Astrocyte (in vitro differentiated cells and primary cell): ENCODE results near the gene PDGFRB. TPM values are rescaled to one million over a fixed set of nuclear protein-coding genes. Genes with fewer than 3 reads are reported as not detected.

Experiments
- DNase-seq: peaks from one replicate; pipeline ENCODE4 v3.0.0-alpha.2; 2010; ENCODE audit warnings: low read depth
- FAIRE-seq: peaks from 2 replicates; lab custom pipeline; 2011; peaks lifted over from hg19 to GRCh38; lab: Jason Lieb, UNC
- H2AFZ ChIP-seq: 2 replicates; pipeline ENCODE4 v1.6.0; 2012; ENCODE audit warnings: low read depth, low read length, inconsistent platforms
- H3K27ac ChIP-seq: 2 replicates; pipeline ENCODE4 v1.5.1; 2011; ENCODE audit warnings: low read depth, low read length, inconsistent platforms
- H3K27me3 ChIP-seq: 2 replicates; pipeline ENCODE4 v1.6.0; 2011; ENCODE audit warnings: low read length, inconsistent platforms; ENCODE audit not compliant: insufficient read depth
- H3K36me3 ChIP-seq: 2 replicates; pipeline ENCODE4 v1.5.1; 2011; ENCODE audit warnings: low read length, inconsistent platforms; ENCODE audit not compliant: insufficient read depth
- H3K4me1 ChIP-seq: 2 replicates; pipeline ENCODE4 v1.5.1; 2011; ENCODE audit warnings: low read length, inconsistent platforms; ENCODE audit not compliant: insufficient read depth
- H3K4me2 ChIP-seq: 2 replicates; pipeline ENCODE4 v1.6.0; 2012; ENCODE audit warnings: low read length, inconsistent platforms
- H3K4me3 ChIP-seq: 2 replicates; pipeline ENCODE4 v1.5.1; 2011; ENCODE audit warnings: low read depth, mild to moderate bottlenecking, low read length, inconsistent platforms; ENCODE audit not compliant: insufficient read depth
- H3K79me2 ChIP-seq: 2 replicates; pipeline ENCODE4 v1.6.0; 2012; ENCODE audit warnings: mild to moderate bottlenecking, low read length, inconsistent platforms; ENCODE audit not compliant: insufficient read depth
- H3K9ac ChIP-seq: 2 replicates; pipeline ENCODE4 v1.6.0; 2012; ENCODE audit warnings: mild to moderate bottlenecking, low read length, inconsistent platforms
- H3K9me3 ChIP-seq: 2 replicates; pipeline ENCODE4 v1.5.1; 2012; ENCODE audit warnings: low read depth, mild to moderate bottlenecking, low read length, inconsistent platforms; ENCODE audit not compliant: insufficient read depth
- H4K20me1 ChIP-seq: 2 replicates; pipeline ENCODE4 v1.6.0; 2012; ENCODE audit warnings: low read length, inconsistent platforms; ENCODE audit not compliant: insufficient read depth
- H3K27ac Mint-ChIP-seq: one replicate; pipeline ENCODE4 v1.8.0; 2021; ENCODE audit warnings: mild to moderate bottlenecking, mixed read lengths; ENCODE audit not compliant: unreplicated experiment
- H3K27me3 Mint-ChIP-seq: one replicate; pipeline ENCODE4 v1.8.0; 2021; ENCODE audit warnings: low read depth, mixed read lengths; ENCODE audit not compliant: unreplicated experiment
- H3K36me3 Mint-ChIP-seq: one replicate; pipeline ENCODE4 v1.8.0; 2021; ENCODE audit warnings: low read depth, mixed read lengths; ENCODE audit not compliant: unreplicated experiment
- H3K4me1 Mint-ChIP-seq: one replicate; pipeline ENCODE4 v1.8.0; 2021; ENCODE audit warnings: low read depth, mixed read lengths; ENCODE audit not compliant: unreplicated experiment
- H3K4me3 Mint-ChIP-seq: one replicate; pipeline ENCODE4 v1.8.0; 2021; ENCODE audit warnings: mild to moderate bottlenecking, moderate library complexity, mixed read lengths; ENCODE audit not compliant: unreplicated experiment
- H3K9me3 Mint-ChIP-seq: one replicate; pipeline ENCODE4 v1.8.0; 2021; ENCODE audit warnings: mild to moderate bottlenecking, mixed read lengths; ENCODE audit not compliant: unreplicated experiment
- CTCF ChIP-seq: IDR thresholded peaks from 2 replicates; pipeline ENCODE4 v1.5.1; 2011; ENCODE audit warnings: low read depth, mild to moderate bottlenecking, inconsistent platforms, low read length, moderate library complexity; ENCODE audit not compliant: insufficient read depth
- EZH2 ChIP-seq: IDR thresholded peaks from 2 replicates; pipeline ENCODE4 v1.6.1; 2012; ENCODE audit warnings: mild to moderate bottlenecking, low read length, inconsistent platforms; ENCODE audit not compliant: insufficient read depth
- total RNA-seq: library from RNA; stranded (reverse); gene quantifications from 2 replicates; pipeline ENCODE4 v1.2.1, GENCODE V29; 2021

PDGFRB gene
- total RNA-seq, 1 donor from 2014 or later = 78.8 TPM

- TF ChIP-seq EZH2 (no peak), CTCF (no peak)
- Histone ChIP-seq H3K36me3 (no peaks in the 10 kb centered on the region), H3K27ac (no peak overlapping the region), H3K9ac (no peak overlapping the region), H3K4me3 (no peak overlapping the region), H3K4me2 (no peak overlapping the region), H3K79me2 (no peaks in the 10 kb centered on the region), H2AFZ (no peak overlapping the region), H3K27me3 (no peaks in the 10 kb centered on the region), H3K9me3 (no peaks in the 10 kb centered on the region), H4K20me1 (no peaks in the 10 kb centered on the region), H3K4me1 (no peaks in the 10 kb centered on the region)
- H3K9me3 Mint-ChIP-seq = no peaks in the 10 kb centered on the region
- H3K27ac Mint-ChIP-seq = no peak overlapping the region
- DNase-seq (no peak), FAIRE-seq (no peak)
- H3K4me3 Mint-ChIP-seq = no peak overlapping the region
- no peaks in the 10 kb centered on the region for H3K36me3 Mint-ChIP-seq
- peaks cover 16% of the 10 kb centered on the region for H3K4me1 Mint-ChIP-seq
- peaks cover 18% of the 10 kb centered on the region for H3K27me3 Mint-ChIP-seq
Measured at GRCh38 chr5:150103678-150104549, 51.7 kb downstream of the PDGFRB start.

- Mint-ChIP-seq H3K4me1 (no peaks in the 10 kb centered on the region), H3K36me3 (no peaks in the 10 kb centered on the region), H3K27me3 (peaks cover 26% of the 10 kb centered on the region), H3K4me3 (no peak overlapping the region), H3K9me3 (no peaks in the 10 kb centered on the region), H3K27ac (no peak overlapping the region)
- DNase-seq (no peak), FAIRE-seq (no peak)
- Histone ChIP-seq H3K4me2 (no peak overlapping the region), H3K9ac (no peak overlapping the region), H3K79me2 (no peaks in the 10 kb centered on the region), H3K36me3 (no peaks in the 10 kb centered on the region), H3K27ac (no peak overlapping the region), H2AFZ (no peak overlapping the region), H3K4me1 (no peaks in the 10 kb centered on the region), H3K27me3 (peaks cover 4% of the 10 kb centered on the region), H4K20me1 (no peaks in the 10 kb centered on the region), H3K9me3 (no peaks in the 10 kb centered on the region), H3K4me3 (no peak overlapping the region)
- no peak for TF ChIP-seq CTCF
- no peak for TF ChIP-seq EZH2
Measured at GRCh38 chr5:150101023-150101422, 54.6 kb downstream of the PDGFRB start.

GRCh38 chr5:150097152-150097551, 58.5 kb downstream of the PDGFRB start:
- FAIRE-seq = no peak
- peaks cover 4% of the 10 kb centered on the region for H3K27me3 ChIP-seq
- H3K27ac Mint-ChIP-seq = no peak overlapping the region
- no peak for DNase-seq
- no peaks in the 10 kb centered on the region for H3K9me3 ChIP-seq
- no peaks in the 10 kb centered on the region for H3K4me1 Mint-ChIP-seq
- H4K20me1 ChIP-seq = no peaks in the 10 kb centered on the region
- no peak overlapping the region for H2AFZ ChIP-seq
- no peaks in the 10 kb centered on the region for H3K9me3 Mint-ChIP-seq
- H3K4me1 ChIP-seq = no peaks in the 10 kb centered on the region
- peaks cover 17% of the 10 kb centered on the region for H3K27me3 Mint-ChIP-seq
- TF ChIP-seq CTCF (no peak), EZH2 (no peak)
- no peaks in the 10 kb centered on the region for H3K79me2 ChIP-seq
- H3K36me3 ChIP-seq = no peaks in the 10 kb centered on the region
- no peak overlapping the region for H3K9ac ChIP-seq
- H3K36me3 Mint-ChIP-seq = no peaks in the 10 kb centered on the region
- no peak overlapping the region for H3K4me3 ChIP-seq
- no peak overlapping the region for H3K4me2 ChIP-seq
- no peak overlapping the region for H3K27ac ChIP-seq
- H3K4me3 Mint-ChIP-seq = no peak overlapping the region
